GF-D8 (cell line): ENCODE data around the gene ATF7IP.
A peak's percentile ranks its signal among the peaks of the same experiment; 100 is the strongest.
"Not testable (repeated sequence)": the region's sequence is repeated elsewhere in the genome, so short reads cannot be mapped to it uniquely, and the experiment has no call there.

Source experiments
- DNase-seq: peaks from one replicate; lab custom pipeline; 2025; lab: John Stamatoyannopoulos, UW

The ATF7IP gene

GRCh38 chr12:14365294-14366208 lies at the start of gene ATF7IP:
Gene ATF7IP, plus strand, starts transcription at chr12:14365682. Its CDS starts 58,234 bp downstream, at chr12:14423916.
- peak; percentile 89 for DNase-seq

GRCh38 chr12:14317362-14318146 lies 47.9 kb upstream of the ATF7IP start:
- no peak for DNase-seq

GRCh38 chr12:14319704-14320427 lies 45.6 kb upstream of the ATF7IP start:
- DNase-seq: not testable (repeated sequence)

GRCh38 chr12:14322403-14322802 lies 43.1 kb upstream of the ATF7IP start:
- DNase-seq: no peak

GRCh38 chr12:14325716-14326343 lies 39.7 kb upstream of the ATF7IP start:
- no peak for DNase-seq

GRCh38 chr12:14326699-14327098 lies 38.8 kb upstream of the ATF7IP start:
- DNase-seq: no peak

- peak; percentile 5 for DNase-seq
Measured at GRCh38 chr12:14327711-14328110, 37.8 kb upstream of the ATF7IP start.

GRCh38 chr12:14332482-14332881 lies 33.0 kb upstream of the ATF7IP start:
- no peak for DNase-seq

GRCh38 chr12:14340371-14340770 lies 25.1 kb upstream of the ATF7IP start:
- no peak for DNase-seq

GRCh38 chr12:14351524-14351923 lies 14.0 kb upstream of the ATF7IP start:
- not testable (repeated sequence) for DNase-seq

GRCh38 chr12:14352066-14352465 lies 13.4 kb upstream of the ATF7IP start:
- not testable (repeated sequence) for DNase-seq

- not testable (repeated sequence) for DNase-seq
Measured at GRCh38 chr12:14354665-14355064, 10.8 kb upstream of the ATF7IP start.

- DNase-seq: no peak
Measured at GRCh38 chr12:14356147-14356546, 9.3 kb upstream of the ATF7IP start.

- DNase-seq: no peak
Measured at GRCh38 chr12:14357486-14357885, 8.0 kb upstream of the ATF7IP start.

- no peak for DNase-seq
Measured at GRCh38 chr12:14362352-14362751, 3.1 kb upstream of the ATF7IP start.

GRCh38 chr12:14364583-14365271 lies 755 bp upstream of the ATF7IP start:
- no peak for DNase-seq

- no peak for DNase-seq
Measured at GRCh38 chr12:14366209-14367039, 942 bp downstream of the ATF7IP start.

GRCh38 chr12:14367040-14367661 lies 1.7 kb downstream of the ATF7IP start:
- peak; percentile 37 for DNase-seq

- no peak for DNase-seq
Measured at GRCh38 chr12:14369311-14369710, 3.8 kb downstream of the ATF7IP start.

- DNase-seq: no peak
Measured at GRCh38 chr12:14373217-14373616, 7.7 kb downstream of the ATF7IP start.
